ENCODE results near the gene SLAMF6.

DNA sequence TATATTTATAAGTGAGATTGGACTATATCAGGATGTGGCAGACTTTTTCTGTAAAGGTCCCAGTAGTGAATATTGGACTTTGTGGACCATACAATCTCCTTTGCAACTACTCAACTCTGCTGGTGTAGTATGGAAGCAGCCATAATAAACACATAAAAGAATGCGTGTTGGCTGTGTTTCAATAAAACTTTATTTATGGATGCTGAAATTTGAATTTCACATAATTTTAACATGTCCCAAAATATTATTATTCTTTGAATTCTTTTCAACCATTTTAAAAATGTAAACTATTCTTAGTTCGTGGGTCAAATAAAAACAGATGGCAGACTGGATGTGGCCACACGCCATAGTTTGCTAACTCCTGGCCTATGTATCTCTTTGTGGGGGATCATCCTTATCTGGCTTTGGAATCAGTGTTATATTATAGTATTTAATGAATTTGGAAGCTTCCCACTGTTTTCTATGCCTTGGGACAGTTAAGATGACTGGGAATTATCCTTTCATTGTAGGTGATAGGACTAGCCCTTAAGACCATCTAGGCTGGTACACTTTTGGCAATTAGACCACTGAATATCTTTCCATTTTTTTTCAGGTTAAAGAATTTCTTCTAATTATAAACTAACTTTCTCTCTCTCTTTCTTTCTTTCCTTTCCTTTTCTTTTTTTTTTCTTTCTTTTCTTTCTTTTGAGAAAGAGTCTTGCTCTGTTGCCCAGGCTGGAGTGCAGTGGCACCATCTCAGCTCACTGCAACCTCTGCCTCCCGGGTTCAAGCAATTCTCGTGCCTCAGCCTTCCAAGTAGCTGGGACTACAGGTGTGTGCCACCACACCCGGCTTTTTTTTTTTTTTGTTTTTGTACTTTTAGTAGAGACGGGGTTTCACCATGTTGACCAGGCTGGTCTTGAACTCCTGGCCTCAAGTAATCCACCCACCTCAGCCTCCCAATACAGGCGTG lies 14.9 kb upstream of the SLAMF6 start:
- TF ChIP-seq POLR2AphosphoS5 (IDR thresholded peaks at IDR 0.05): no peak
- TF ChIP-seq, protein P1, sequence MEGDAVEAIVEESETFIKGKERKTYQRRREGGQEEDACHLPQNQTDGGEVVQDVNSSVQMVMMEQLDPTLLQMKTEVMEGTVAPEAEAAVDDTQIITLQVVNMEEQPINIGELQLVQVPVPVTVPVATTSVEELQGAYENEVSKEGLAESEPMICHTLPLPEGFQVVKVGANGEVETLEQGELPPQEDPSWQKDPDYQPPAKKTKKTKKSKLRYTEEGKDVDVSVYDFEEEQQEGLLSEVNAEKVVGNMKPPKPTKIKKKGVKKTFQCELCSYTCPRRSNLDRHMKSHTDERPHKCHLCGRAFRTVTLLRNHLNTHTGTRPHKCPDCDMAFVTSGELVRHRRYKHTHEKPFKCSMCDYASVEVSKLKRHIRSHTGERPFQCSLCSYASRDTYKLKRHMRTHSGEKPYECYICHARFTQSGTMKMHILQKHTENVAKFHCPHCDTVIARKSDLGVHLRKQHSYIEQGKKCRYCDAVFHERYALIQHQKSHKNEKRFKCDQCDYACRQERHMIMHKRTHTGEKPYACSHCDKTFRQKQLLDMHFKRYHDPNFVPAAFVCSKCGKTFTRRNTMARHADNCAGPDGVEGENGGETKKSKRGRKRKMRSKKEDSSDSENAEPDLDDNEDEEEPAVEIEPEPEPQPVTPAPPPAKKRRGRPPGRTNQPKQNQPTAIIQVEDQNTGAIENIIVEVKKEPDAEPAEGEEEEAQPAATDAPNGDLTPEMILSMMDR (IDR thresholded peaks at IDR 0.05): no peak
- no peak for TF ChIP-seq POLR2A (IDR thresholded peaks at IDR 0.05; ENCODE audit: low read depth)

Data from esophagus muscularis mucosa (tissue), 3 donors.